ENCODE results near the gene ENOX1. TPM values are rescaled to one million over a fixed set of nuclear protein-coding genes. Genes with fewer than 3 reads are reported as not detected.
"Not testable (repeated sequence)": the region's sequence is repeated elsewhere in the genome, so short reads cannot be mapped to it uniquely, and the experiment has no call there.

Gene ENOX1
- total RNA-seq, 2 experiments from 2014 or later = 2.4 TPM; not detected in 1

GRCh38 chr13:43195551-43195950, 591.2 kb downstream of the ENOX1 start:
- ATAC-seq (no peak), DNase-seq (no peak)
- H3K27ac Mint-ChIP-seq = no peak overlapping the region
- H3K27me3 Mint-ChIP-seq = peaks cover 31% of the 10 kb centered on the region
- CTCF ChIA-PET = no interaction called here
- H3K9me3 Mint-ChIP-seq (ENCODE audit: low read depth) = no peaks in the 10 kb centered on the region
- H3K36me3 Mint-ChIP-seq = no peaks in the 10 kb centered on the region
- no peaks in the 10 kb centered on the region for H3K4me1 Mint-ChIP-seq
- no peak overlapping the region for H3K4me3 Mint-ChIP-seq

GRCh38 chr13:43195112-43195511, 591.7 kb downstream of the ENOX1 start:
- no peak overlapping the region for H3K27ac Mint-ChIP-seq
- H3K4me1 Mint-ChIP-seq = no peaks in the 10 kb centered on the region
- no peak for ATAC-seq
- H3K9me3 Mint-ChIP-seq (ENCODE audit: low read depth) = no peaks in the 10 kb centered on the region
- no peaks in the 10 kb centered on the region for H3K36me3 Mint-ChIP-seq
- no peak overlapping the region for H3K4me3 Mint-ChIP-seq
- H3K27me3 Mint-ChIP-seq = peaks cover 30% of the 10 kb centered on the region
- CTCF ChIA-PET = no interaction called here
- DNase-seq = no peak

GRCh38 chr13:43193789-43194420, 592.9 kb downstream of the ENOX1 start:
- Mint-ChIP-seq H3K27me3 (peaks cover 26% of the 10 kb centered on the region), H3K27ac (no peak overlapping the region), H3K36me3 (no peaks in the 10 kb centered on the region), H3K4me1 (no peaks in the 10 kb centered on the region), H3K9me3 (ENCODE audit: low read depth) (no peaks in the 10 kb centered on the region), H3K4me3 (no peak overlapping the region)
- CTCF ChIA-PET = no interaction called here
- ATAC-seq (no peak), DNase-seq (no peak)

GRCh38 chr13:43191546-43191945, 595.2 kb downstream of the ENOX1 start:
- Mint-ChIP-seq H3K36me3 (no peaks in the 10 kb centered on the region), H3K4me3 (no peak overlapping the region), H3K4me1 (no peaks in the 10 kb centered on the region), H3K27ac (no peak overlapping the region), H3K9me3 (ENCODE audit: low read depth) (no peaks in the 10 kb centered on the region), H3K27me3 (peaks cover 11% of the 10 kb centered on the region)
- ATAC-seq (no peak), DNase-seq (no peak)
- CTCF ChIA-PET = interaction anchor here (0.6 kb wide), 1 partner anchor 45 kb away, joined by 3 read pairs; no protein-coding TSS in a partner anchor

GRCh38 chr13:43185226-43185625, 601.5 kb downstream of the ENOX1 start:
- ATAC-seq = no peak
- H3K4me1 Mint-ChIP-seq = no peaks in the 10 kb centered on the region
- no peak overlapping the region for H3K27ac Mint-ChIP-seq
- H3K9me3 Mint-ChIP-seq (ENCODE audit: low read depth) = no peaks in the 10 kb centered on the region
- no peaks in the 10 kb centered on the region for H3K27me3 Mint-ChIP-seq
- no peaks in the 10 kb centered on the region for H3K36me3 Mint-ChIP-seq
- DNase-seq = no peak
- CTCF ChIA-PET = no interaction called here
- H3K4me3 Mint-ChIP-seq = no peak overlapping the region

- H3K36me3 Mint-ChIP-seq = no peaks in the 10 kb centered on the region
- H3K27ac Mint-ChIP-seq = no peak overlapping the region
- no peak for DNase-seq
- ATAC-seq = no peak
- H3K4me3 Mint-ChIP-seq = no peak overlapping the region
- H3K4me1 Mint-ChIP-seq = no peaks in the 10 kb centered on the region
- CTCF ChIA-PET = no interaction called here
- peaks cover 16% of the 10 kb centered on the region for H3K27me3 Mint-ChIP-seq
- no peaks in the 10 kb centered on the region for H3K9me3 Mint-ChIP-seq (ENCODE audit: low read depth)
Measured at GRCh38 chr13:43180837-43181236, 605.9 kb downstream of the ENOX1 start.

GRCh38 chr13:43180036-43180660, 606.6 kb downstream of the ENOX1 start:
- DNase-seq = no peak
- H3K4me1 Mint-ChIP-seq = no peaks in the 10 kb centered on the region
- ATAC-seq = no peak
- no peaks in the 10 kb centered on the region for H3K9me3 Mint-ChIP-seq (ENCODE audit: low read depth)
- no peaks in the 10 kb centered on the region for H3K36me3 Mint-ChIP-seq
- H3K27ac Mint-ChIP-seq = no peak overlapping the region
- no peak overlapping the region for H3K4me3 Mint-ChIP-seq
- H3K27me3 Mint-ChIP-seq = peaks cover 16% of the 10 kb centered on the region
- CTCF ChIA-PET = no interaction called here

- CTCF ChIA-PET = no interaction called here
Measured at GRCh38 chr13:43171489-43171888, 615.3 kb downstream of the ENOX1 start.

GRCh38 chr13:43170506-43170905, 616.3 kb downstream of the ENOX1 start:
- no peak overlapping the region for H3K27ac Mint-ChIP-seq
- no peaks in the 10 kb centered on the region for H3K4me1 Mint-ChIP-seq
- ATAC-seq (no peak), DNase-seq (no peak)
- H3K9me3 Mint-ChIP-seq (ENCODE audit: low read depth) = no peaks in the 10 kb centered on the region
- CTCF ChIA-PET = no interaction called here
- no peaks in the 10 kb centered on the region for H3K36me3 Mint-ChIP-seq
- H3K27me3 Mint-ChIP-seq = peaks cover 6% of the 10 kb centered on the region
- no peak overlapping the region for H3K4me3 Mint-ChIP-seq

More at GRCh38 chr13:43171489-43171888, 615.3 kb downstream of the ENOX1 start:
- ATAC-seq (no peak), DNase-seq (no peak)
- no peak overlapping the region for H3K4me3 Mint-ChIP-seq
- H3K9me3 Mint-ChIP-seq (ENCODE audit: low read depth) = no peaks in the 10 kb centered on the region
- H3K36me3 Mint-ChIP-seq = no peaks in the 10 kb centered on the region
- peaks cover 11% of the 10 kb centered on the region for H3K27me3 Mint-ChIP-seq
- H3K4me1 Mint-ChIP-seq = no peaks in the 10 kb centered on the region
- H3K27ac Mint-ChIP-seq = no peak overlapping the region

GRCh38 chr13:43168434-43168833, 618.3 kb downstream of the ENOX1 start:
- DNase-seq; H3K27ac Mint-ChIP-seq; H3K36me3 Mint-ChIP-seq; H3K4me1 Mint-ChIP-seq; H3K9me3 Mint-ChIP-seq (ENCODE audit: low read depth); CTCF ChIA-PET; H3K4me3 Mint-ChIP-seq; ATAC-seq; H3K27me3 Mint-ChIP-seq: not testable (repeated sequence)

GRCh38 chr13:43167731-43168130, 619.0 kb downstream of the ENOX1 start:
- CTCF ChIA-PET = no interaction called here
- ATAC-seq = no peak
- Mint-ChIP-seq H3K27me3 (peaks cover 2% of the 10 kb centered on the region), H3K36me3 (no peaks in the 10 kb centered on the region), H3K4me1 (no peaks in the 10 kb centered on the region), H3K27ac (no peak overlapping the region), H3K4me3 (no peak overlapping the region), H3K9me3 (ENCODE audit: low read depth) (no peaks in the 10 kb centered on the region)
- DNase-seq = no peak

GRCh38 chr13:43166644-43167457, 619.9 kb downstream of the ENOX1 start:
- Mint-ChIP-seq H3K4me3 (no peak overlapping the region), H3K9me3 (ENCODE audit: low read depth) (no peaks in the 10 kb centered on the region), H3K4me1 (no peaks in the 10 kb centered on the region), H3K27ac (no peak overlapping the region), H3K27me3 (peaks cover 2% of the 10 kb centered on the region), H3K36me3 (no peaks in the 10 kb centered on the region)
- ATAC-seq (no peak), DNase-seq (no peak)
- CTCF ChIA-PET = no interaction called here
